Activated CD4-positive, alpha-beta T cell treated with anti-CD3 and anti-CD28 coated beads, Interleukin-2, amount 50 U/mL, for 4 hours (primary cell): ENCODE results near the gene STAC.
"Not testable (repeated sequence)": the region's sequence is repeated elsewhere in the genome, so short reads cannot be mapped to it uniquely, and the experiment has no call there.

ENCODE experiments used
- DNase-seq, 2 experiments: peaks; one replicate each; pipeline ENCODE4 v3.0.0-alpha.2; 2020

The STAC gene

DNA sequence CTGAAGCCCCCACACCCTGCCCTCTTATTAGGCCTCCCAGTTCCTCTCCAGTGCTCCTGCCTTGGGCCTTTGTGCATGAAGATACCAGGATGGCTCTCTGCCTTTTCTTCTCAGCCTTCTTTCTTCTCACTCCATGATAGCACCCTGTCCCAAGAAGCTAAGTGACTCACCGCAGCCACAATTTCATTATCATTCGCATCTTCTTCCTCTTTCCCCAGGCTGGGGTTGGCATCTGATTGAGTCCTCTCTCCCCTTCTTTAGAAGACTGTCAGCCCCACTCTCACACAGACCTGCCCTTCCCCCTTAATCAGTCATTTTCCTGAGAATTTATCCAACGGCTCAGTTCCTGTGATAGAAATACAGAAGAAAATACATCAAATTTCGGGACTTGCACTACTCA lies 102.0 kb downstream of the STAC start:
- DNase-seq = no peak

DNA sequence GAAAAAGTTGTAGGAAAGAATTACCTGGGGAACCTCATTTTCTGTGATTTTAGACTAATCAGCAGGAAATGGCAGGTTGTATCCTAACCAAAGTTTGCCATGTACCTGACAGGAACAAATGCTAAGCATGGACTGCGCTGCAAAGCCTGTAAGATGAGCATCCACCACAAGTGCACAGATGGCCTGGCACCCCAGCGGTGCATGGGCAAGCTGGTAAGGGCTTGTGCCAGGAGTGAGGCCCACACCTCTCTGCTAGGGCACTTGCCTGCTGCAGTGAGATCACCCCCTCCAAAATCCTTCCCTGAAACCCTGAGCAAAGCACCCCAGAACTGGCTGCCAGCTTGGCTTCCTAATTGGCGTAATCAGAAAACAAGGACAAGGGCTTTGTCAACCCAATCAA lies 102.6 kb downstream of the STAC start:
- no peak for DNase-seq

DNA sequence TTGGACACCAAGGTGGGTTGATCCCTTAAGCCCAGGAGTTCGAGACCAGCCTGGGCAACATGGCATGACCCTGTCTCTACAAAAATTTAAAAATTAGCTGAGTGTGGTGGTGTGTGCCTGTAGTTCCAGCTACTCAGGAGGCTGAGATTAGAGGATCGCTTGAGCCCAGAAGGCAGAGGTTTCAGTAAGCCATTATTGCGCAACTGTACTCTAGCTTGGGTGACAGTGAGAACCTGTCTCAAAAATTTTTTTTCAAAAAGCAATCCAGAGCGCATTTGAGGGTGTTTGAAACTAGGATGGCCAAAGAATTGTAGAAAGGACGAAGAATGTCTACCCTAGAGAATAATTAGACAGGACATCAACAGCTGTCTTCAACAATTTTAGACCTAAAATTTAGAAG lies 103.4 kb downstream of the STAC start:
- DNase-seq = no peak

- no peak for DNase-seq
Measured at GRCh38 chr3:36484386-36484785, 104.1 kb downstream of the STAC start.

GRCh38 chr3:36486009-36486795 lies 105.9 kb downstream of the STAC start:
- DNase-seq = no peak

DNA sequence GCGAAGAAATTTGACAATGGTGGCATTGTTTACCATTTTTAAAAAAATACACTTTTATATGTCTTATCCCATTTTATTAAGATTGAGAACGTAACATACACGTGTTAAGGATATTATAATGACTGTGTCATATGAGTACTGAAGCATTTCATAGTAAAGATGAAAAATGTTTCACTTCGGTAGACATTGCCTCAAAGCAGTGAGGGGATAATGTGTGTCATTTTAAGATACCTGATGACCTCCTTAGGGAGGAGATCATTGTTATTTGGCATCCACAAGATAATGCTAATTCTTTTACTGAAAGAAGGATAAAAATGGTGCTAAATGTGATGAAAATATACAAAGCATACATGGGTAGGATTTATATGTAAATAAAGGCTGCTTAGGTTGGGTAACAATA lies 107.3 kb downstream of the STAC start:
- DNase-seq = no peak

- DNase-seq = no peak
Measured at GRCh38 chr3:36488077-36488789, 107.9 kb downstream of the STAC start.

DNA sequence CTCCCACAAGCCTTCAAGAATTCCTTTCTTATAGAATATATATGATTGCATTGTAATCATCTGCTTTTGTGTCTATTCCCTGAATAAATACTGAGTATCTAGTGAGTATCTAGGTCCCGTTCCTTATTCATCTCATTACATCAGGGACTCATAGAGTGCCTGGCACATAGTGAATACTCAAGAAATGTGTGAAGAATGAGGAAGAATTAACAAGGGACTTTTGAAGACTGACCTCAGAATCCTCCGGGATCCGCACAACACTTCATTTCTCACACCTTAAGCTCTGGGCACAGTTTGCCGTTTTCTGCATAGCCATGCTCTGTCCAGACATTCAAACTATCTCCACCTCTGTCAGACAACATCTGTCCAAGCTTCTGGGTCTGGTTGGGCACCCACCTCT lies 108.8 kb downstream of the STAC start:
- no peak for DNase-seq

DNA sequence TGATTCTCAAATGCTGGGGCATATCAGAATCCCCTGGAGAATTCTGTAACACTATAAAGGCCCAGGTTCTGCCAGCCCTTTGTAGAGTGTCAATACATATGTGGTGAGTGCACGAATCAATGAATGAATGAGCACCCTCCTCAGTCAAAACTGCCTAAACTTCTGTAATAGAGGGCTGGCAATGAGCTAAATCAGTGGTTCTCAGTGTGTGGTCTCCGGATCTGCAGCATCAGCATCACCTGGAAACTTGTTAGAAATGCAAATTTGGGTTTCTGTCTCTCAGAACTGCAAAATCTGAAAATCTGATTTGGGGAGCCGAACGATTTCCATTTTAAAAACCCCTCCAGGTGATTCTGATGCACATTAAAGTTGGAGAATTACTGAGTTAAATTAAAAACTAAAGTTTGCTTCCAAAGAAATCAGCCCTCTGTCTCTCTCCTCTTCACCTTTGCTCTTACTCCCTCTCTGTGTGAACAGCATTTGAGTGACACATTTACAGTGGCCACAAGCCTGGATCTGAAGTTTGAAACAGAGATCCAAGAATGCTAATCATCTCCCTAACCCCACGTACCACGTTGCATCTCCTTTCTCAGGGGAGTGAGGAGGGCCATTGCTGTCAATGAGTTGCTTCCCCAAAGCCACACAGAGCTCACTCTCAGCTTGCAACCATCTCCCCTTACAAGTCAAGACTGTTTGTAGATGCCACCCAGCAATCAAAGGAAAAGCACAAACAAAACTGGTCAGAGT lies 109.5 kb downstream of the STAC start:
- no peak for DNase-seq

DNA sequence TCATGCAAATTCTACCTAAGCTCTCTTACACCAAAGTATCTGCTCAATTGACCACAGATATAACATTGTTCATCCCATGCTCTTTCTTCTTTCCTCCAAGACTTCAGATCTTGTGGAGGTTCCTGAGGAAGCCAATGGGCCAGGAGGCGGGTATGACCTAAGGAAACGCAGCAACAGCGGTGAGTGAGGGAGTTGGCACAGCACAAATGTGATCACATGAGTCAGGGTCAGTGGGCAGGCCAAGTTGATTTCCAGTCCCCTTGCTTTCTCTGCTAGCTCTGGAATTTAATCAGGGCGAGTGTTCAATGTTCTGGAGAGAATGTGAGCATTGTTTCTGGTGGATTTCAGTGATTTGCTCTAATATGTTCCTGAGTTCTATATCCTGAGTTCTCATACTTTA lies 112.7 kb downstream of the STAC start:
- no peak for DNase-seq

- DNase-seq = no peak
Measured at GRCh38 chr3:36494461-36495109, 114.3 kb downstream of the STAC start.

- no peak for DNase-seq
Measured at GRCh38 chr3:36496684-36497633, 116.7 kb downstream of the STAC start.

DNA sequence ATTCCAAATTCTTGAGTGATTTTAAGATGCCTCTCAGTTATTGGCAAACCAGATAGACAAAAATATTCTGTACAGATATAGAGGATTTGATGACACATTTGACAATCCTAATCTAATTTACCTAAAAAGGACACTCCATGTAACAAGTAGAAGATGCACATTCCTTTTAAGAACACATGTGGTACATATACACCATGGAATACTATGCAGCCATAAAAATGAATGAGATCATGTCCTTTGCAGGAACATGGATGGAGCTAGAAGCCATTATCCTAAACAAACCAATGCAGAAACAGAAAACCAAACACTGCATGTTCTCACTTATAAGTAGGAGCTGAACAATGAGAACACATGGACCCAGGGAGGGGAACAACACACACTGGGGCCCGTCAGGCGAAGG lies 119.7 kb downstream of the STAC start:
- DNase-seq = not testable (repeated sequence)

DNA sequence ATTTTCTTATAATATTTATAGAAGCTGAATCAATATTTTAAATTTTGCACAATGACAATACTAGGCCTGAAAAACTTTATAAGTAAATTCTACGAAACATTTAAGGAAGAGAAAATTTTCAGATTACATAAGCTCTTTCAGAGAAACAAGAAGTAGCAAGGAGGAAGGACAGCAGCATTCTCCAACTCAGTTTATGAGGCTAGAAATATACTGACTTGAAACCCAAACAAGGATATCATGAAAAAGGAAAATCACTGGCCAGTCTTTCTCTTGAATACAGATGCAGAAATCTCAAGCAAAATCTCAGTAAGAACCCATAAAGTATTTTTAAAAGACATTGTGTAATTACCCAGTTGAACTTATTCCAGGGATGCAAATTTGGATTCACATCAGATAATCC lies 121.3 kb downstream of the STAC start:
- no peak for DNase-seq

DNA sequence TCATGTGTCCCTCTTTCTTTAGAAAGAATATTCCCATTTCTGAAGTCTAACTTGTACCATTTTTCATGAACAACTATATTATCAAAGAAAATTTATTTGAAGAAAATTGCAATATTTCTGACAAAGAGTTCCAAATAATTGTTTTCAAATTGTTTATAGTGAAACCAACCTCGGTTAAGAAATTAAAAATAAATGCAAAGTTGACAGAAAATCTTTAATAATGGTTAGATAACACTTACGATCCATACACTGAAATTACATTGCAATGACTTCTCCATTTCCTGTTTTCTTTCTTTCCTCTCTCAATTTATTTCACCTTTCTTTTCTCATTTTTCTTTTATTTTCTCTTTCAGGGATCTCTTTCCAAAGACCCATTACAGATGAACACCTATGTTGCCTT lies 125.1 kb downstream of the STAC start:
- DNase-seq = no peak

GRCh38 chr3:36511791-36512486 lies 131.6 kb downstream of the STAC start:
- no peak for DNase-seq

GRCh38 chr3:36512555-36512954 lies 132.3 kb downstream of the STAC start:
- no peak for DNase-seq

DNA sequence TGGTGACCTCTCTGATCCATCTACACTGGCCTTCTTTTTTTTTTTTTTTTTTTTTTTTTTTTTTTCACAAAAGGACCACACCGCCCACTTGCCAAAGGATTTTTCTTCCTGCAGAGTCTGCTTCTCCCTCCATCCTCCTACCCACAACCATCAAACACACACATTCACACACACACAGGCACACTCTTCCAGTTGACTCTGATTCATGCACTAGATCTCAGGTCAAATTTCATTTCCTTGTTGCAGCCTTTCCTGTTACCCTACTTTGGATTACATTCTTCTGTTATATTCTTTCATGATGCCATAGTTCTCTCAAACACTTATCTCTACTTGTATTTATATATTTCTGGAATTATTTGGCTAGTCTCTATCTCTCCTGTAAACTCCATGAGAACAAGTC lies 133.9 kb downstream of the STAC start:
- DNase-seq = no peak

- DNase-seq = no peak
Measured at GRCh38 chr3:36519682-36520081, 139.4 kb downstream of the STAC start.

DNA sequence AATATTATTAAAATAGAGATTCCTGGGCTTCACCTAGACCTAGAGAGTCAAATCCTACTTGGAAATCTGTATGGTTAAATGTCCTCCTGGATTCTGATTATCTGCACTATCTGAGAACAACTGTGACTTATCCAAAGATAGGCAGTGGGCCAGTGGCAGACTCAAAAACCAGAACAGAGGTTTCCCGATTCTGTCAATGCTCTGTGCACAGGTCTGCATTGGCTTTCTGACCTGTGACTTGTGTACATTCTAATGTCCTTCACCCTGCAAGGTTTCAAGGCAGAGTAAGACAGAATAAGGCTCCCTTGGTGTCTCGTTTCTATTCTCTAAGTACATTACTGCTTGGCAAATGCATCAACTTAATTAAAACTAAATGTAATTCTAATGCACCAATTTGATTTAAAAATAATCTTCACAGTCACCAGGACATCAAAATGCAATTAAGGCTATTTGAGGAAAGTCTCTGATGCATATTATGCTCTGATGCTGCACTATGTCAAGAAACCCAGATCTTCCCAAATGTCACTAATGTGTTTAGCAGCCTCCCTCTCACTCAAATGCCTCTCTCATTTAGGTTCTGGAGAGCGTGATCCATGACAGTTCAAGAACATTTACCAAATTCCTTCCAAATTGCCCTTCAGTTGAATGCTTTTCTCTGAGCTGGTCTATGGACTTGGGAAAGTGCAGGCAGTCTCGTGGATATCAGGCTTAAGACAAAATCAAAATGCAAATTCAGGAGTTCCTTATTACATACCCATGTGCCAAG lies 140.1 kb downstream of the STAC start:
- no peak for DNase-seq

- no peak for DNase-seq
Measured at GRCh38 chr3:36521007-36521379, 140.7 kb downstream of the STAC start.
